GM06990 (cell line): Measurements from ENCODE around the gene WWP2.

ENCODE experiments used
- DNase-seq: peaks from one replicate; pipeline ENCODE4 v3.0.0-alpha.2; 2011; ENCODE audit not compliant: insufficient read length; ENCODE audit errors: extremely low read depth
- H3K27me3 ChIP-seq: replicated peaks from 2 replicates; pipeline ENCODE4 v1.6.0; 2011; ENCODE audit warnings: low read length; ENCODE audit not compliant: control insufficient read depth, insufficient read depth
- H3K36me3 ChIP-seq: 2 replicates; pipeline ENCODE4 v1.5.1; 2011; ENCODE audit warnings: low read length; ENCODE audit not compliant: control insufficient read depth, insufficient read depth
- H3K4me3 ChIP-seq: replicated peaks from 2 replicates; pipeline ENCODE4 v1.5.1; 2011; ENCODE audit warnings: low read depth, mild to moderate bottlenecking, control low read depth, low read length
- CTCF ChIP-seq: IDR thresholded peaks from 2 replicates; pipeline ENCODE4 v1.5.1; 2011; ENCODE audit warnings: low read length, control low read depth, mild to moderate bottlenecking, inconsistent platforms; ENCODE audit not compliant: insufficient read depth, poor library complexity, severe bottlenecking

Gene WWP2

GRCh38 chr16:69767459-69768229, 5.5 kb downstream of the WWP2 start:
- H3K36me3 ChIP-seq = no peaks in the 10 kb centered on the region; the same call in 1 of the 2 replicates
- TF ChIP-seq CTCF = no peak
- H3K4me3 ChIP-seq = no peak overlapping the region
- no peak for DNase-seq
- no peaks in the 10 kb centered on the region for H3K27me3 ChIP-seq

- H3K4me3 ChIP-seq = no peak overlapping the region
- no peak for TF ChIP-seq CTCF
- no peak for DNase-seq
- H3K27me3 ChIP-seq = no peaks in the 10 kb centered on the region
- no peaks in the 10 kb centered on the region; the same call in 1 of the 2 replicates for H3K36me3 ChIP-seq
These were observed 6.5 kb downstream of the WWP2 start for GRCh38 chr16:69768666-69769065.

GRCh38 chr16:69769404-69769803, 7.3 kb downstream of the WWP2 start:
- TF ChIP-seq CTCF = no peak
- Histone ChIP-seq H3K27me3 (no peaks in the 10 kb centered on the region), H3K4me3 (no peak overlapping the region), H3K36me3 (no peaks in the 10 kb centered on the region; the same call in 1 of the 2 replicates)
- no peak for DNase-seq

- TF ChIP-seq CTCF = no peak
- DNase-seq = no peak
- Histone ChIP-seq H3K36me3 (no peaks in the 10 kb centered on the region), H3K27me3 (no peaks in the 10 kb centered on the region), H3K4me3 (no peak overlapping the region)
These were observed 9.5 kb downstream of the WWP2 start for GRCh38 chr16:69771651-69771967.

GRCh38 chr16:69773260-69773947, 11.3 kb downstream of the WWP2 start:
- DNase-seq = peak; percentile 24
- TF ChIP-seq CTCF = no peak
- H3K36me3 ChIP-seq = no peaks in the 10 kb centered on the region; the same call in 1 of the 2 replicates
- no peaks in the 10 kb centered on the region for H3K27me3 ChIP-seq
- H3K4me3 ChIP-seq = no peak overlapping the region

- no peak for TF ChIP-seq CTCF
- Histone ChIP-seq H3K36me3 (no peaks in the 10 kb centered on the region; the same call in 1 of the 2 replicates), H3K27me3 (no peaks in the 10 kb centered on the region), H3K4me3 (no peak overlapping the region)
- no peak for DNase-seq
These were observed 13.4 kb downstream of the WWP2 start for GRCh38 chr16:69775563-69775962.
